Duodenal mucosa (tissue), 2 donors: ENCODE data around the gene TIMELESS.
"Not testable (repeated sequence)": the region's sequence is repeated elsewhere in the genome, so short reads cannot be mapped to it uniquely, and the experiment has no call there.

Source experiments
- H3K27ac ChIP-seq: one replicate; pipeline ENCODE4 v1.7.0; 2013; ENCODE audit warnings: low read depth, low read length
- H3K27me3 ChIP-seq, 2 donors: one replicate each; pipeline ENCODE4 v1.7.0; 2013; ENCODE audit warnings: low read length in 2 of 2, control low read depth in 1 of 2; ENCODE audit not compliant: insufficient read depth in 2 of 2, control insufficient read depth in 1 of 2
- H3K36me3 ChIP-seq, 2 donors: one replicate each; pipeline ENCODE4 v1.7.0; 2013; ENCODE audit warnings: low read length in 2 of 2, control low read depth in 1 of 2; ENCODE audit not compliant: insufficient read depth in 2 of 2, control insufficient read depth in 1 of 2
- H3K4me1 ChIP-seq, 2 donors: one replicate each; pipeline ENCODE4 v1.7.0; 2013; ENCODE audit warnings: low read length in 2 of 2, control low read depth in 1 of 2; ENCODE audit not compliant: insufficient read depth in 2 of 2, control insufficient read depth in 1 of 2
- H3K4me3 ChIP-seq, 2 donors: one replicate each; pipeline ENCODE4 v1.7.0; 2013; ENCODE audit warnings: low read length in 2 of 2, low read depth in 1 of 2
- H3K9ac ChIP-seq, 2 donors: one replicate each; pipeline ENCODE4 v1.7.0; 2013; ENCODE audit warnings: low read length in 2 of 2, low read depth in 1 of 2
- H3K9me3 ChIP-seq, 2 donors: one replicate each; pipeline ENCODE4 v1.7.0; 2013; ENCODE audit warnings: low read length in 2 of 2, control low read depth in 1 of 2; ENCODE audit not compliant: control insufficient read depth in 1 of 2

Gene TIMELESS

DNA sequence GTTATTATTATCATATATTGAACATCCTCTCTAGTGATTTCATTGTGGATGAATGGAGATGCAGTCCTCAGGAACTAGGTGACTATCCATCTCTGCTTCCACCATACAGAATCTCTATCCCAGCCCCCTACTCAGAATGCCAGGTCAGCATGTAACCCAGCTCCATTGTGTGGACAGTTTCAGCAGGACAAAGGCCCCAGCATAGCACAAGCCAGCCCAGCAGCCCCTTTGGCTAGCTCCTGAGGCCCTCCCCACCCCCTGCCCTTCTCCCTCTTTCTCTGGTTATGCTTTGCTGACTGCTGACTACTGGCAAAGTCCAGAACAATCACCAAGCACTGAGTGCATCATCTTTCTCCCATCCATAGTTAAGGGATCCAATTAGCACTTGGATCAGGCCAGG, 13.3 kb upstream of the TIMELESS start:
- Histone ChIP-seq H3K27me3 (no peaks in the 10 kb centered on the region), H3K4me1 (no peaks in the 10 kb centered on the region), H3K36me3 (no peaks in the 10 kb centered on the region), H3K4me3 (no peak overlapping the region), H3K9me3 (no peaks in the 10 kb centered on the region), H3K9ac (no peak overlapping the region), H3K27ac (no peak overlapping the region)

DNA sequence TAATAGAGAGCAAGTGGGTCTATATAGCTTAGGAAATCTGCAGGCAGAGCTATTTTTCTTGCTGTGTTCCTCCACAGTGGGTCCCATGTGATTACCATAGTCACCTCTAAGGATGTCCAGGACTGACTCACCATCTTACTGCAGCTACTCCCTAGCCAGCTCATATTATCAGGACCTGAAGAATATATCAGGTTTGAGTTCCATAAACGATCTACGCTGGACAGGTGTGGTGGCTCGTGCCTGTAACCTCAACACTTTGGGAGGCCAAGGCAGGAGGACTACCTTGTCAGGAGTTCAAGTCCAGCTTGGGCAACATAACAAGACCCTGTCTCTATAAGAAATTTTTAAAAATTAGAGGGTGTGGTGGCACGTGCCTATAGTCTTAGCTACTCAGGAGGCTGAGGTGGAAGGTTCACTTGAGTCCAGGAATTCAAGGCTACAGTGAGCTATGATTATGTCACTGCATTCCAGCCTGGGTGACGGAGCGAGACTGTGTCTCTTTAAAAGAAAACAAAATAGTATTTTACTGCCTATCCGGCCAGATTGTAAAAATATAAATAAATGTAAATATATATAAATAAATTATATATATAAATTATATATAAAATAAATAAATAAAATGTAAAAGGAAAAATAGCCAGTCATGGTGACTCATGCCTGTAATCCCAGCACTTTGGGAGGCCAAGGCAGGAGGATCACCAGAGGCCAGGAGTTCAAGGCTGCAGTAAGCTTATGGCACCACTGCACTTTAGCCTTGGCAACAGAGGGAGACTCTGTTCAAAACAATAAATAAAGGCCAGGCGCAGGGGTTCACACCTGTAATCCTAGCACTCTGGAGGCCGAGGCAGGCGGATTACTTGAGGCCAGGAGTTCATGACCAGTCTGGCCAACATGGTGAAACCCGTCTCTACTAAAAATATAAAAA, 12.3 kb upstream of the TIMELESS start:
- H3K9ac ChIP-seq, result no peak overlapping the region
- H3K27me3 ChIP-seq, result no peaks in the 10 kb centered on the region
- H3K4me3 ChIP-seq, result no peak overlapping the region
- no peaks in the 10 kb centered on the region for H3K4me1 ChIP-seq
- no peak overlapping the region for H3K27ac ChIP-seq
- no peaks in the 10 kb centered on the region for H3K36me3 ChIP-seq
- no peaks in the 10 kb centered on the region for H3K9me3 ChIP-seq

DNA sequence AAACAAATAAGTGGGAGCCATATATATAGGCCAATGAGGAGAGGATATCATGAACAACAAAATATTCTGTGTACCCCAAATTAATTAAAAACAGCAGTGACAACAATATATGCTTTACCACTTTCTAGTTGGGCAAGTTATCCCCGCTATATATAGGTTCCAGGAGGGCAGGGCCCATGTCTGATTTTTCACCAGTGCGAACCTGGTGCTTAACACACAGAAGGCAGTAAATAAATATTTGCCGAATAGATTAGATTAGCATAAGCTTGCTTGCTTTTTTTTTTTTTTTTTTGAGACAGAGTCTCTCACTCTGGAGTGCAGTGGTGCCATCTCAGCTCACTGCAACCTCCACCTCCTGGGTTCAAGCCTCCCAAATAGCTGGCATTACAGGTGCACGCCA, 8.6 kb upstream of the TIMELESS start:
- no peaks in the 10 kb centered on the region for H3K36me3 ChIP-seq
- H3K4me1 ChIP-seq, result no peaks in the 10 kb centered on the region
- no peak overlapping the region for H3K4me3 ChIP-seq

DNA sequence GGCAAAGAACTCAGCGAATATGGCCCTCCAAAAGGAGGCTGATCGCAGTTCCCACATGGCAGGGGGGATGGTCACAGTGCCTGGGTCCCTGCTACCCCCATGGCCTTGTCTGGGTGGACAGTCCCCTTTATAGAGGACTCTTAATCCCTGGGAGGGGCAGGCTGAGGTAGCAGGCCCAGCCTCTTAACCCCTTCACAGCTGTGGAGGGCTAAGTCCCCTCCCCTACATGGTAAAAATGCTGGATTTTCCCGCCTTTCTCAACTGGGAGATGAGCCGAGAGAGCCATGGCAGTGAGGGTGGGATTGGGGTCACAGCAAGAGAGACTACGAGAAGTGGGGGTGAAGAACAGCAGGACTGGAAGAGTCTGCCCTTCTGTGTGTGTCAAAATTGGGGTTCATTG, 5.3 kb upstream of the TIMELESS start, which contains the start of gene MIP:
Gene MIP (minus strand): TSS at position 101 of the 400 bp plus-strand sequence. CDS start 44 bp downstream, at position 57.
- peaks cover 0 to 3% of the 10 kb centered on the region in 2 donors for H3K4me1 ChIP-seq
- H3K27ac ChIP-seq, result no peak within 1 kb of the TSS
- no peaks in the 10 kb centered on the region for H3K36me3 ChIP-seq
- H3K9me3 ChIP-seq, result no peaks in the 10 kb centered on the region
- H3K9ac ChIP-seq, result no peak within 1 kb of the TSS
- no peak within 1 kb of the TSS for H3K4me3 ChIP-seq
- H3K27me3 ChIP-seq, result no peaks in the 10 kb centered on the region

More for the DNA sequence above, 8.6 kb upstream of the TIMELESS start:
- Histone ChIP-seq H3K27ac (no peak overlapping the region), H3K9ac (no peak overlapping the region), H3K9me3 (no peaks in the 10 kb centered on the region), H3K27me3 (no peaks in the 10 kb centered on the region)

DNA sequence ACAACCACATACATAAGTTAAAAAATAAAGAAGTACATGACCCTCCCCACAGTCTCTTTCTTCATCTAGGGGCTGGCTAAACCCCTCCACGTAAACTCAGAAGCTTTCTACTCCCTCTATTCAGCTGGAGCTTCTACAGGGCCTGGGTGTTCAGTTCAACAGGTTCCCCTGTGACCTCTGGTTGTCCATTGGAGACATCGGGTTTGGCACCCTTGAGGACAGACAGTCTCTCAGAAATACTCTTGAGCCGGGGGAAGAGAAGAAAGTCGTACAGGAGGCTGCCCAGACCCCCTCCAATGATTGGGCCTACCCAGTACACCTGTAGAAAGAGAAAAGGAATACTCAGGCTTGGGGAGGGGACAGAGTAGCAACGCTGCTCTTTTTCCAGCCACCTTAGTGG, 1.9 kb upstream of the TIMELESS start:
- Histone ChIP-seq H3K4me1 (peaks cover 0 to 3% of the 10 kb centered on the region in 2 donors), H3K36me3 (no peaks in the 10 kb centered on the region), H3K4me3 (no peak overlapping the region), H3K9me3 (no peaks in the 10 kb centered on the region), H3K9ac (no peak overlapping the region), H3K27me3 (no peaks in the 10 kb centered on the region), H3K27ac (no peak overlapping the region)

DNA sequence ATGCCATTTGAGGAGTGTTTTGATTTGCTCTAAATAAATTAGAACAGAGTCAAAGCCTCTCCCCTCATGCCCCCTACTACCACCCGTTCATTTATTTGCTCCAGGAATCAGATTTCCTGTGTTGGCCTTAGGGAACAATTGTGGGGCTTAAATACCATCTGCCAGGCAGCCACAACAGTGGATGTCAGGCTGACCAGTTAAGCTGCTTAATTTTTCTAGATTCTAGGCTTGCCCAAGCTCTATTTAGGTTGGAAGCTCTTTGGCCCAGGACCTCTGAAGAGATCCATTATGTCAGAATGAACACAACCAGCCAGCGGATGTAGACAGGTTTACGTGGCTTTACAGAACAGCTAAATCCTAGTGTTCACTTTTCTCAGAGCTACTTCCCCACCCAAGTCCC, 1.0 kb upstream of the TIMELESS start:
- Histone ChIP-seq H3K36me3 (no peaks in the 10 kb centered on the region), H3K4me1 (peaks cover 0 to 3% of the 10 kb centered on the region in 2 donors), H3K27me3 (no peaks in the 10 kb centered on the region), H3K9ac (no peak overlapping the region), H3K9me3 (no peaks in the 10 kb centered on the region), H3K27ac (no peak overlapping the region), H3K4me3 (no peak overlapping the region)

DNA sequence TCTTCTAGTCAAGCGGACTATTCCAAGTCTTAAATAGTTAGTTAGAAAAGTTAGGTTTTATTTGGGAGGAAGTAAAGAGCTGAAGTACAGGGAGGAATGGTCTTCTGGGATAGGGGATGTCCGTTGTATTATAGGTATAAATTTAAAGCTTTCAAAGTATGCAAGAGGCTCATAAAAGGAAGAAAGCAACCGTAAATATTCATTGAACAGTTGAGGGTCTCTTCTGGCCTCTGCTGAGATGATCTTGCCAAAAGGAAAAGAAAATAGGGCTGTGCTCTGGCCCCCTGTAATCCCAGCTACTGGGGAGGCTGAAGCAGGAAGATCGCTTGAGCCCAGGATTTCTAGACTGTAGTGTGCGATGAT, 377 bp upstream of the TIMELESS start:
- H3K4me1 ChIP-seq, result peaks cover 0 to 3% of the 10 kb centered on the region in 2 donors
- H3K27me3 ChIP-seq, result no peaks in the 10 kb centered on the region
- peak overlapping the region; percentile 26 for H3K27ac ChIP-seq
- H3K4me3 ChIP-seq, result peak overlapping the region; percentile 89 to 95
- peak overlapping the region; percentile 77 to 85 for H3K9ac ChIP-seq
- no peaks in the 10 kb centered on the region for H3K36me3 ChIP-seq
- H3K9me3 ChIP-seq, result no peaks in the 10 kb centered on the region

DNA sequence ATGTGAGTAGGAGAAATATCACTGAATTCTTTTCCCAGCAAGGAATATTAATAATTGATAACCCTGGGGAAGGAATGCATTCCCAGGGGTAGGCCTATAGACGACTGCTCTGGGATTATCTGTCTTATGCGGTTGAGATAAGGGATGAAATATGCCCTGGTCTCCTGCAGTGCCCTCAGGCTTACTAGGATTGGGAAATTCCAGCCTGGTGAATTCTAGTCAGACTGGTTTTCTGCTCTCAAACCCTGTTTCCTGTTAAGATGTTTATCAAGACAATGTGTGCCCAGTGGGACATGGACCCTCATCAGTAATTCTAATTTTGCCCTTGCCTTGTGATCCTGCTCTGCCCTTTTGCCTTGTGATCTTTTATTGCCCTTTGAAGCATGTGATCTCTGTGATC, 6.0 kb downstream of the TIMELESS start:
- H3K9me3 ChIP-seq, H3K27me3 ChIP-seq, H3K4me1 ChIP-seq, H3K4me3 ChIP-seq, H3K36me3 ChIP-seq, H3K9ac ChIP-seq, H3K27ac ChIP-seq: not testable (repeated sequence)

DNA sequence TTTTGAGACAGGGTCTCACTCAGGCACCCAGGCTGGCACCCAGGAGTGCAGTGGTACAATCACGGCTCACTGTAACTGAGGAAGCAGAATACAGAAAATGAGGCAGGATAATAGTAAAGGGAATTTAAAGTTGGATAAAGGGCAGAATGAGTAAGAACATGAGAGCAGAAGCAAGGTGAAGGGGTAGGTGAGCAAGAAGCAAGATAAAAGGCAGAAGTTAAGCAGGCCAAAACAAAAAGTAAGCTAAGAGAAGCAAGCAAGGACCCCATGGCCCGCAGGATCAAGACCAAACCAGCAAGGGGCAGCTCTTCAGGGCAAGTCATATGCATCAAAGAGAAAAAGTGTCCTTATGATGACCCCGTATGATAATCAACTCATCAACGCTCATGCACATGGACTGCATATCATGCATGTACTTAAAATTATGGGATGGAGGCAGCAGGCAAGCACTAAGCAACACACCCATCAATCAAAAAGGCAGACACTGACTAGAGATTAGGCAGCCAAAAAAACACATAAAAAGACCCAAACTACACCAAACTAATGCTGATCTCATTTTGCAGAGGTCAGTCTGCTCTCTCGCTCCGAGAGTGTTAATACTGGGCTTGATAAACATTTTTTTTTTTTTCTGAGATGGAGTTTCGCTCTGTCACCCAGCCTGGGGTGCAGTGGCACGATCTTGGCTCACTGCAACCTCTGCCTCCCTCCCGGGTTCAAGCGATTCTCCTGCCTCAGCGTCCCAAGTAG, 11.6 kb downstream of the TIMELESS start:
- Histone ChIP-seq H3K4me3 (no peak overlapping the region), H3K27ac (no peak overlapping the region), H3K9me3 (no peaks in the 10 kb centered on the region), H3K9ac (no peak overlapping the region), H3K27me3 (no peaks in the 10 kb centered on the region), H3K36me3 (peaks cover 0 to 5% of the 10 kb centered on the region in 2 donors), H3K4me1 (no peaks in the 10 kb centered on the region)

DNA sequence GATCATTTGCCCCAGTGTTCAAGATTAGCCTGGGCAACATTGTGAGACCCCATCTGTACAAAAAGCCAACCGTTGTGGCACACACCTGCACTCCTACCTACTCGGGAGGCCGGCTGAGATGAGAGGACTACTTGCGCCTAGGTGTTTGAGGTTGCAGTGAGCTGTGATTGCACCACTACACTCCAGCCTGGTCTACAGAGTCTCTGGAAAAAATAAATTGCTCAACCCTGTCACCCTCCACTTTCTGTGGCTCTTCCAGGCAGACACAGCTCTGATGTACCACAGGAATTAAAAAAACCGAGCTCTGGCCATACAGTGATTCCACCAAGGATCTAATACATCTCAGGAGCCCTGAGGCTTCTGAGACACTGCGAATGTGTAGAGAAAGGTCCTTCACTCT, 14.4 kb downstream of the TIMELESS start:
- H3K27ac ChIP-seq, result no peak overlapping the region
- H3K27me3 ChIP-seq, result no peaks in the 10 kb centered on the region
- no peak overlapping the region for H3K9ac ChIP-seq
- peaks cover 0 to 17% of the 10 kb centered on the region in 2 donors for H3K36me3 ChIP-seq
- no peaks in the 10 kb centered on the region for H3K9me3 ChIP-seq
- no peaks in the 10 kb centered on the region for H3K4me1 ChIP-seq
- no peak overlapping the region for H3K4me3 ChIP-seq
